ENCODE measurements around the gene MLLT11. TPM values are rescaled to one million over a fixed set of nuclear protein-coding genes. Genes with fewer than 3 reads are reported as not detected.

Gene MLLT11
- polyA plus RNA-seq, 3 donors = 0.38 to 0.93 (median 0.40) TPM

DNA sequence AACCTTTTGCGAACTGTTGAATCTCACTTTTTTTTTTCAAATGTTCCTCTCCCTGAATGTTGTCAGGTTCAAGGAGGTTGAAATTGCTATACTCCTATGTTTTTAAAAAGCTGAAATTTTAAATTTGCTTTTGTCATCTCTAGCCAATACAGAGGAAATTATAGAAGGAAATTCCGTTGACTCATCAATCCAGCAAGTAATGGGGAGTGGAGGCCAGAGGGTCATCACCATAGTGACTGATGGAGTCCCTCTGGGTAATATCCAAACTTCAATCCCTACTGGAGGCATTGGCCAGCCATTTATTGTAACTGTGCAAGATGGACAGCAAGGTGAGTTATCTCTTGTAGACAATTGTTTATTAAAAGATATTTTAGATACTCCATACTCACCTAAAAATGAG, 46.7 kb downstream of the MLLT11 start:
- H3K27me3 Mint-ChIP-seq (ENCODE audit: low read depth in 3 of 3) = peaks cover 0 to 3% (median 0%) of the 10 kb centered on the region in 3 donors
- no peaks in the 10 kb centered on the region for H3K4me1 ChIP-seq (ENCODE audit: control insufficient read depth in 1 of 2, insufficient read depth in 2 of 2, low read length in 2 of 2)
- DNase-seq = peak in 1 of 3 donors; percentile 6
- H4K20me1 ChIP-seq (ENCODE audit: insufficient read depth, low read length) = no peaks in the 10 kb centered on the region
- no peaks in the 10 kb centered on the region for H3K79me2 ChIP-seq (ENCODE audit: insufficient read depth, low read length)
- no peak overlapping the region for H2AFZ ChIP-seq (ENCODE audit: insufficient read depth, low read depth, low read length, poor library complexity, severe bottlenecking)
- no peaks in the 10 kb centered on the region for H3K9me3 Mint-ChIP-seq
- no peaks in the 10 kb centered on the region for H3K9me3 ChIP-seq (replicated peaks in 1 of 2; ENCODE audit: control insufficient read depth in 1 of 2, insufficient read depth in 1 of 2, low read length in 2 of 2)
- no peak overlapping the region for H3K27ac ChIP-seq (ENCODE audit: low read depth in 1 of 2, low read length in 2 of 2)
- TF ChIP-seq CTCF (IDR thresholded peaks at IDR 0.05) = no peak
- H3K9ac ChIP-seq (ENCODE audit: insufficient read depth, low read length, poor library complexity, severe bottlenecking) = no peak overlapping the region
- no peak overlapping the region for H3K4me2 ChIP-seq (replicated peaks; ENCODE audit: extremely low read depth, low read length, poor library complexity, severe bottlenecking)
- H3K27me3 ChIP-seq (ENCODE audit: control insufficient read depth in 2 of 2, insufficient read depth in 2 of 2, low read length in 2 of 2) = no peaks in the 10 kb centered on the region
- H3K36me3 ChIP-seq (replicated peaks in 1 of 2; ENCODE audit: control insufficient read depth in 1 of 2, insufficient read depth in 2 of 2, low read length in 2 of 2) = peaks cover 10 to 38% of the 10 kb centered on the region in 2 donors
- intact Hi-C loops (cut with micrococcal nuclease) = loop anchor here in 1 of 2 donors (10.0 kb wide), 1 partner anchor 118 kb away; no protein-coding TSS in a partner anchor
- H3K36me3 Mint-ChIP-seq = peaks cover 33 to 64% of the 10 kb centered on the region in 2 donors
- no peaks in the 10 kb centered on the region for H3K4me1 Mint-ChIP-seq
- H3K4me3 Mint-ChIP-seq = no peak overlapping the region
- WGBS (ENCODE audit: insufficient coverage) = no CpG with 5 or more reads among the region's 2 CpGs
- H3K4me3 ChIP-seq (replicated peaks in 1 of 3; ENCODE audit: low read depth in 2 of 3, low read length in 3 of 3) = no peak overlapping the region
- H3K27ac Mint-ChIP-seq = no peak overlapping the region

- intact Hi-C loops (cut with micrococcal nuclease) = loop anchor here in 1 of 2 donors (10.0 kb wide), 1 partner anchor 116 kb away; no protein-coding TSS in a partner anchor
- DNase-seq = no peak
- Mint-ChIP-seq H3K27ac (peak overlapping the region in 1 of 7 donors; percentile 30), H3K27me3 (ENCODE audit: low read depth in 3 of 3) (peaks cover 0 to 3% (median 0%) of the 10 kb centered on the region in 3 donors), H3K9me3 (no peaks in the 10 kb centered on the region), H3K4me3 (no peak overlapping the region), H3K4me1 (no peaks in the 10 kb centered on the region), H3K36me3 (peaks cover 34 to 67% of the 10 kb centered on the region in 2 donors)
- 93% methylated on average over 3 of the region's 5 CpGs for WGBS (ENCODE audit: insufficient coverage)
- no peaks in the 10 kb centered on the region for H3K9me3 ChIP-seq (replicated peaks in 1 of 2; ENCODE audit: control insufficient read depth in 1 of 2, insufficient read depth in 1 of 2, low read length in 2 of 2)
- no peak overlapping the region for H3K4me2 ChIP-seq (replicated peaks; ENCODE audit: extremely low read depth, low read length, poor library complexity, severe bottlenecking)
- H3K9ac ChIP-seq (ENCODE audit: insufficient read depth, low read length, poor library complexity, severe bottlenecking) = no peak overlapping the region
- no peak overlapping the region for H3K4me3 ChIP-seq (replicated peaks in 1 of 3; ENCODE audit: low read depth in 2 of 3, low read length in 3 of 3)
- no peak overlapping the region for H3K27ac ChIP-seq (ENCODE audit: low read depth in 1 of 2, low read length in 2 of 2)
- no peaks in the 10 kb centered on the region for H3K79me2 ChIP-seq (ENCODE audit: insufficient read depth, low read length)
- no peak for TF ChIP-seq CTCF (IDR thresholded peaks at IDR 0.05)
- no peaks in the 10 kb centered on the region for H3K4me1 ChIP-seq (ENCODE audit: control insufficient read depth in 1 of 2, insufficient read depth in 2 of 2, low read length in 2 of 2)
- H4K20me1 ChIP-seq (ENCODE audit: insufficient read depth, low read length) = no peaks in the 10 kb centered on the region
- H3K36me3 ChIP-seq (replicated peaks in 1 of 2; ENCODE audit: control insufficient read depth in 1 of 2, insufficient read depth in 2 of 2, low read length in 2 of 2) = peaks cover 10 to 35% of the 10 kb centered on the region in 2 donors
- H2AFZ ChIP-seq (ENCODE audit: insufficient read depth, low read depth, low read length, poor library complexity, severe bottlenecking) = no peak overlapping the region
- H3K27me3 ChIP-seq (ENCODE audit: control insufficient read depth in 2 of 2, insufficient read depth in 2 of 2, low read length in 2 of 2) = no peaks in the 10 kb centered on the region
These were observed 48.1 kb downstream of the MLLT11 start for GRCh38 chr1:151108331-151108730.

Data from CD14-positive monocyte (primary cell).